GM19468 (cell line): ENCODE data around the gene POLR2F.

Experiments
- ATAC-seq: cut with Tn5 transposase; IDR thresholded peaks from one replicate; pipeline ENCODE4 v1.9.1; 2021; ENCODE audit warnings: mild to moderate bottlenecking, moderate library complexity, moderate number of reproducible peaks; ENCODE audit not compliant: unreplicated experiment; ENCODE audit errors: extremely low read depth

The POLR2F gene

DNA sequence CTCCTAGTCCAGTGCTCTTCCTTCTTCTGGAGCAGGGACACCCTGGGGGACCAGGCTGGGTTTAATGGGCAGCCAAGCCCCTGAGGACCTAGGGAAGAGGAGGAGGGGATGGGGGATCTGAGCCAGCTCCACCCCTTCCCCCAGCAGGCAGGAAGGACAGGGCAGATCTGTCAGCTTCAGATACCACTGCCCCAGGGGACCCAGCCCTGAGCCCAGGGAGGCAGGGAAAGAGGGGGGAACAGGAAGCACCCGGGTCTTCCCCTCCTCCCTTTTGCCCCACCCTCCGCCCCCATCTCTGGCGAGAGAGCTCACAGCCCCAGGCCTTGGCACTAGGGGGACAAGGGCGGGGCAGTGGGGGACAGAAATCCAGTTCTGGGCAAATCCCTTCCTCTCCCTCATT, 42.6 kb downstream of the POLR2F start:
- ATAC-seq = no peak

DNA sequence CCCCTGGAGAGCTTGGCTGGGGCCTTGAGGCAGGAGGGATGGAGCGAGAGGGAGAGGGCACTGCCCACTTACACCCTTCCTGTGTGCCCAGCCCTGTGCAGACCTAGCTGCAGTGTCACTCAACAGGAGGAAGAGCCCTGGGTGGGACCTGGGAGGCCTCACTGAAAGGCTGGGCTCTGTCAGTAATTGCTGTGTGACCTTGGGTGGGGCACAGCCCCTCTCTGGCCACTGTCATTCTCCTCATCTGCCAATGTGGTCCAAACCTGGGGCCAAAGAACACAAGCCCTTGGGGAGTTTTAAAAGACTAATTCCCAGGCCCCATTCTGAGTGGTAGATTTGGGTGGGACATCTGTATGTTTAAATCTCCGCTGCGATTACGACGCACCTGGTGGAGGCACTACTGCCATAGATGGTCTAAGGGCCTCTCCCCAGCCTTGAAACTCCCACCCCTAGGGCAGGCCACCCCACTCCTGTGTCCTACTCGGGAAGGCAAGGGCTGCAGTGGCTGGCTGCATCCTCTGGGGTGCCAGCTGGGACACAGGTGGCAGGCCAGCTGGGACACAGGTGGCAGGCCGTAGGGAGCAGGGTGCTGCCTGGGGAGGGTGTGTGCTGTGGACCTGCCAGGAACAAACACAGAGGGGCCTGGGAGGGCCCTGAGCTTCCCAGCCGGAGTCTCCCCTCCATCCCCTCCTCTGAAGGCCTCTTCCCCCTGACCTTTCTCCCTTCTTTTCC, 43.2 kb downstream of the POLR2F start:
- no peak for ATAC-seq

DNA sequence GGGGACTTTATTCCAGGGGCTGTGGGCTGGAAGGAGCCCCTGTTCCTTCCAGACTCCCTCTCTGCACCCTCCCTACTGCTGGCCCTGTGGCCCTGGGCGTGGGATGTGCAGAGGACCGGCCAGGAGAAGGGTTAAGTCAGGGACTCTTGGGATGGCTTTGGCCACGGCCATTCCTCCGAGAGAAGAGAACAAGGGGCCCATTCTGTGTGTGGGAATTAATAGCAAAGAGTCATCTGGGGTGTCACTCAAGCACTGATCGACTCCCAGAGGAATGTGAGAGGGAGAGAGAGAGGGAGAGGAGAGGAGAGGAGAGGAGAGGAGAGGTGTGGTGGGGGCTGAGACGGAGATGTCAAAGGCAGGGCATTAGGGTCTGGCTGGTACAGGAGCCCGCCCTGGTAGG, 45.0 kb downstream of the POLR2F start:
- ATAC-seq = no peak

GRCh38 chr22:37999236-37999635, 45.7 kb downstream of the POLR2F start:
- no peak for ATAC-seq

- no peak for ATAC-seq
Measured at GRCh38 chr22:37999640-38000272, 46.3 kb downstream of the POLR2F start.

DNA sequence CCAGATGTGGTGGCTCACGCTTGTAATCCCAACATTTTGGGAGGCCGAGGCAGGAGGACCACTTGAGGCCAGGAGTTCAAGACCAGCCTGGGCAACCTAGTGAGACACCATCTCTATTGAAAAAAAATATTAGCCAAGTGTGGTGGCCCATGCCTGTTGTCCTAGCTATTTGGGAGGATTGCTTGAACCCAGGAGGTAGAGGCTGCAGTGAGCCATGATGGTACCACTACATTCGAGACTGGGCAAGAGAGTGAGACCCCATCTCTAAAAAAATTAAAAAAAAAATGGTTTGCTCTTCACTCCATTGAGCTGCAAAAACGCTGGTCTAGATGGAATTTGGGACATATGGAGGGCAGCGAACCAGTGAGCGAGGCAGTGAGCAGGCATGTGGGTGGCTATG, 52.4 kb downstream of the POLR2F start:
- no peak for ATAC-seq

GRCh38 chr22:38006906-38007305, 53.4 kb downstream of the POLR2F start:
- no peak for ATAC-seq

DNA sequence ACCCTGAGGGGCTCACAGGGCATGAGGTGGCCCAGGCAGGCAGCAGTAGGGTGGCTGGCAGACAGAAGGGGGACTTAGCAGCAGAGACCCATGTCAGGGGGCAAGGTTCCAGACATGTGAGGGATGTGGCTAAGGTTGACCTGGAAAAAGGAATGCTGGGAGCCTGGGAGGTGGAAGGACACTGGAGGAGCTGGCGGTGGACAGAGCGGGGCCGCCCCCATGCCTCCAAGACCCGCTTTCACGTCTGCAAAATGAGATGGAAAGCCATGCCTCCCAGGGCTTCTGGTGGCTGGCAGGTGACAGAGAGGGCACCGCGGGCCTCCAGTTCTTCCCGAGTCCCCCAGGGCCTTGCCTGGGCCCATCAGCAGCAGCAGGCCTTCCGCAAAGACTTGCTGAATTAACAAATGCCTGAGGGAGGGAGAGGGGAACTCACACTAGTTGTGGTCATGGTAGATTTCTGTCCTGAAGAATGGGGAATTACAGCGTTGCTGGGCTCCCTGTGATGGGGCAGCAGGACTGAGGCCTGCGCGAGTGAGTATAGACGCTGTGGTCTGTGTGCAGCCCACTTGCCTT, 53.9 kb downstream of the POLR2F start:
- no peak for ATAC-seq

GRCh38 chr22:38009000-38009806, 55.7 kb downstream of the POLR2F start:
- no peak for ATAC-seq

DNA sequence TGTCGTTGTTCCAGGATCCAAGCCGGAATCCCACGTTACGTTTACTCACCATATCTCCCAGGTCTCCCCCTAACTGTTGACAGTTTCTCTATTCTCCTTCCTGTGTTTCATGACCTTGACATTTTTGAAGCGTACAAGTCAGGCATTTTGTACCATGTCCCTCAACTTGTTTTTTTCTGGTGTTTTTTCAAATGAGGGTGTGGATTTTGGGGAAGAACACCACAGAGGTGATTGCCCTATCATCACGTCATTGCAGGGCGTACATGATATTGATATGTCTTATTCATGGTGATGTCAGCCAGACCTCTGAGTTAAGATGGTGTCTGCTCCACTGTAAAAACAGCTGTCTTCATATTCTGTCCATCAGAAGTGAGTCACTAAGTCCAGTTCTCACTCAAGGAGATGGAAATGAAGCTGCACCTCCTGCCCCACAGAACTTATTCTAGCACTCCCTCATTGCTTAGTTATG, 59.1 kb downstream of the POLR2F start:
- no peak for ATAC-seq

DNA sequence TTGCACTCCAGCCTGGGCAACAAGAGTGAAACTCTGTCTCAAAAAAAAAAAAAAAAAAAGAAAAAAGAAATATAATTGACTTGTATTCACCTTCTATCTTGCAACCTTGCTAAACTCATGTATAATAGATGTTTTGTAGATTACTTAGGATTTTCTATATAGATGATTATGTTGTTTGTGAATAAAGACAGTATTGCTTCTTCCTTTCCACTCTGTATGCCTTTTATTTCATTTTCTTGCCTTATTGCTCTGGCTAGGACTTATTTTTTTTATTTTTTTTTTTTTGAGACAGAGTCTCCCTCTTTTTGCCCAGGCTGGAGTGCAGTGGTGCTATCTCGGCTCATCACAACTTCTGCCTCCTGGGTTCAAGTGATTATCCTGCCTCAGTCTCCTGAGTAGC, 60.6 kb downstream of the POLR2F start:
- ATAC-seq = no peak

GRCh38 chr22:38016182-38017151, 63.0 kb downstream of the POLR2F start:
- no peak for ATAC-seq

DNA sequence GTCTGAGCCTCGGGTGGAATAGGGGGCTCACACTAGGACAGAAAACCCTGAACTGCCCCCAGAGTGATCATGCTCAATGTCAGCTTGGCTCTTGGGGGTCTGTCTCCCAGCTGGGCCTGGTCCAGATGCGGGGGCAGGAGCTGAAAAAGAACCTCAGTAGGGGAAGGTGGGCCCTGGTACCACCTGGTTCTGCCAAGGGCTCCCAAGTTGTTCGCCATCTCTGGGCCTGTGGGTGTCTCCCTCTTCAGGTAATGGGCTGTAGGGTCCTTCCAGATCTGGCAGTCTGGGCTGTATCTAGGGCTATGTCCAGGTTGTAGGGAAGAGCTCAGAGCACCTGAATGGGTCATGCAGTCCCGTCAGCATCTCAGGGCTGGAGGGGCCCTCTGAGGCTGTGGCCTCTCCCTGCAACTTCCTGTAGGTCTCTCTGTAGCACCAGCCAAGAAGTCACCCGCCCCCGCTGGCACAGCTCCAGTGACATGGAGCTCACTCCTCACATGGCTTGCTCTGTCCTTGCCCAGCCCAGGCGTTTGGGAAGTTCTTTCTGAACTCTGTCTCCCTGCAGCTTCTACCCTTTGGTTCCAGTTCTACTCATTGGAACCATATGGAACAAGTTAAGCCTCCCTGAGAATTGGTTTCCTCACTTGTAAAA, 63.9 kb downstream of the POLR2F start:
- ATAC-seq = no peak

DNA sequence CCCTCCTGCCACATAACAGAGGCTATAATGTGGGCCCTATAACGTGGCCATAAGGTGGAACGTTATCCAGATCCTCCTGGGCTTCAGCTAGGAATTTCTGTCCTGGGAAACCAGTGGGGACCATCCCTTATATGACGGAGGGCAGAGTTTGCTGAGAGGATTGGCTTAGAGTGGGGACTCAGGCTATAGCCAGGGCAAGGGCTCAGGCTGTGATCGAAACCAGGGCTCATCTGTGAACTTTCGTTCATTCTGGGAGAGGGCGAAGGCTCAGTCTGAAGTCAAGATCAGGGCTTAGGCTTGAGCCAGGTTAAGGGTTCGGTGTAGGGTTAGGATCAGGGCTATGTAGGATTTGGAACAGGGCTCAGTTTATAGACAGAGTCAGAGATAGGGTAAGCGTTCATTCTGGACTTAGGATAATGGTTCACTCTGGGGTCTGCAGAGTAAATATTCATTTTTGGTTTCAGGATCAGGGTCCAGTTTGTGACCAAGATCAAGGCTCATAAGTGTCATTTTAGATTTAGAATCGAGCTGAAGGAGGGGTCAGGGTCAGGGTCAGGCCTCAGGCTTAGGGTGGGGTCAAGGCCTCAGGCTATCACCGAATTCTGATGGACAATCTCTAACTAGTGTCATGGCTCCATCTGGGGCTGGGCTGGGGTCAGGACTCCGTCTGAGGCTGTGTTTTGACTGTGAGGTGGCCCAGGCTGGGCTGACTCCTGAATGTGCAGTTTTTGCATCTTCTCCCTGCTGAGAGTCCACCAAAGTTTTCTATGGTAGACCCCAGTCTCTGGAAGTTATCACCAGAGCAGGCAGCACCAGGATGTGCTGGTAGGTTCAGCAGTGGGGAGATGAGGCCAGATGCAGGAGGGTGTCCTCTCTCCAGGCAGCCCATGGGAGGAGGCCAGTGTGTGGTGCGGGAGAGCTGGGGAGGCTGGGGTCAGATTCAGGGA, 64.7 kb downstream of the POLR2F start:
- ATAC-seq = no peak
